Epithelial cell of prostate (primary cell): ENCODE measurements around the gene TSPAN10.
"Not testable (repeated sequence)": the region's sequence is repeated elsewhere in the genome, so short reads cannot be mapped to it uniquely, and the experiment has no call there.

Experiments
- DNase-seq: peaks from one replicate; pipeline ENCODE4 v3.0.0-alpha.2; 2011; ENCODE audit warnings: low read depth, low spot score
- H3K27ac ChIP-seq: fragments of 450-650 bp; 2 replicates; pipeline ENCODE4 v1.5.1; 2017; ENCODE audit warnings: mild to moderate bottlenecking

The TSPAN10 gene

GRCh38 chr17:81656835-81657234 is 19.8 kb downstream of the TSPAN10 start:
- no peak overlapping the region for H3K27ac ChIP-seq
- no peak for DNase-seq

DNA sequence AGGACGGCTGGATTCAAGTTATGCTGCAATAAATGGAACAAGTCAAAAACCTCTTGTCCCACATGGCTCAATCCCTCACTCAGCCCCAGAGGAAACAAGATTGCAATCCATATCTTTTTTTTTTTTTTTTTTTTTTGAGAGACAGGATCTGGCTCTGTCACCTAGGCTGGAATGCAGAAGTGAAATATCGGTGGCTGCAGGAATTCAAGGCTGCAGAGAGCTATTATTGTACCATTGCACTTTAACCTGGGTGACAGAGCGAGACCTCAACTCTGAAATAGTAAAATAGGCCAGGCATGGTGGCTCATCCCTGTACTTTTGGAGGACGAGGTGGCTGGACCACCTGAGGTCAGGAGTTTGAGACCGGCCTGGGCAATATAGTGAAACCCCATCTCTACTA is 22.0 kb downstream of the TSPAN10 start:
- H3K27ac ChIP-seq = peak overlapping the region; percentile 52
- no peak for DNase-seq

- no peak for DNase-seq
- H3K27ac ChIP-seq = peak overlapping the region; percentile 52
Measured at GRCh38 chr17:81660441-81660840, 23.4 kb downstream of the TSPAN10 start.

DNA sequence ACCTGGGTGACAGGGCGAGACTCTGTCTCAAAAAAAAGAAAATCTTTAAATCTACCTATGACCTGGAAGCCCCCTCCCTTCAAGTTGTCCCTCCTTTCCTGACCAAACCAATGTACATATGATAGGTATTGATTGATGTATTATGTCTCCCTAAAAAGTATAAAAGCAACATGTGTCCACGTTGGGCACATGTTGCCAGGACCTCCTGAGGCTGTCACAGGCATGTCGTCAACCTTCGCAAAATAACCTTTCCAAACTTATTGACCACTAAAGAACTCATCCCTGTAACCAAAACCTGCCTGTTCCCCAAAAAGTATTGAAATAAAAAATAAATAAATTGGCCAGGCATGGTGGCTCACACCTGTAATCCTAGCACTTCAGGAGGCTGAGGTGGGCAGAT is 25.0 kb downstream of the TSPAN10 start:
- no peak for DNase-seq
- no peak overlapping the region for H3K27ac ChIP-seq

GRCh38 chr17:81664051-81664470 is 27.1 kb downstream of the TSPAN10 start:
- H3K27ac ChIP-seq = no peak overlapping the region

GRCh38 chr17:81665205-81666091 is 28.5 kb downstream of the TSPAN10 start:
- no peak for DNase-seq
- peak overlapping the region; percentile 83 for H3K27ac ChIP-seq

More at GRCh38 chr17:81664051-81664470, 27.1 kb downstream of the TSPAN10 start:
- no peak for DNase-seq

GRCh38 chr17:81666092-81666341 is 29.0 kb downstream of the TSPAN10 start:
- no peak for DNase-seq
- peak overlapping the region; percentile 83 for H3K27ac ChIP-seq

DNA sequence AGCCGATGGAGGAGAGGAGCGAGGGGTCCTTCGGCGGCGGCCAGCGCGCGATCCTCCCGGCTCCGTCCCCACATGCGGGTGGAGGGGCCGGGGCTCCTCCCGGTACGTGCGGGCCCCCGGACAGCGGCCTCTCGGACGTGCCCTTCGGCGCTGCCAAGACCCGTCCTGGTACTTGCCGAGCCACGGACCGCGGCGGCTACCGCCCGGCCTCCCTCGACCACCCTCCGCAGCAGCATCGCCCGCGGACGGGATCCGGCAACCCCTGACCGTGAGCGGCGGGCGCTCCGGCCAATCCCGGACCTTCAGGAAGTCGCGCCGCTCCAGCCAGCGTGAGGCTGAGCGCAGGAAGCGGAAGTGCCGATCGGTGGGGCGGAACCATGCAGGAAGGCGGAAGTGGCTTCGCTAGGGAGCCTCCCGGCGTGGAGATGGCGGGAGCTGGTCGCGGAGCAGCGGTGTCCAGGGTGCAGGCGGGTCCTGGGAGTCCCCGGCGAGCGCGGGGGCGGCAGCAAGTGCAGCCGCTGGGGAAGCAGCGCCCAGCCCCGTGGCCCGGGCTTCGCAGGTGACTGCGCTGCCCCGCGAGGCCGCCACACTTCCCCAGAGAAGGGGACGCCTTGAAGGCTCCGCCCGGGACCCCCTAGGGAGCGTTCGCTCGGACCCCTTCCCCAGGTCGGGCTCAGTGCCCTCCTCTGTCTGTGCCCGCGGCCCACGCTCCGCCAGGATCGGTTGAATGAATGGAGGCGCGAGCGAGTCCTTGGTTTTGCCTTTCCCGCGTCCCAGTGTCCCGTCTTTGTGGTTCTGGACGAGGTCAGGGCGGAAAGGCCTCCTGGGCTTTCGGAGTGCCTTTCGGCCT is 29.6 kb downstream of the TSPAN10 start, which contains the start of the genes CCDC137 and OXLD1:
TSS of gene CCDC137 (plus strand) at position 396 of the 850 bp plus-strand sequence. CDS start at position 426, 30 bp downstream.
TSS of gene OXLD1 (minus strand) at position 264 of the 850 bp plus-strand sequence. CDS start at position 236, 28 bp downstream.
- DNase-seq = peak; percentile 85
- peak within 1 kb of the TSS; percentile 83 for H3K27ac ChIP-seq

- peak overlapping the region; percentile 83 for H3K27ac ChIP-seq
- no peak for DNase-seq
Measured at GRCh38 chr17:81667754-81668153, 30.8 kb downstream of the TSPAN10 start.

GRCh38 chr17:81672504-81672903 is 35.5 kb downstream of the TSPAN10 start:
- no peak for DNase-seq
- no peak overlapping the region for H3K27ac ChIP-seq

- H3K27ac ChIP-seq = no peak overlapping the region
- DNase-seq = no peak
Measured at GRCh38 chr17:81672954-81673353, 36.0 kb downstream of the TSPAN10 start.

DNA sequence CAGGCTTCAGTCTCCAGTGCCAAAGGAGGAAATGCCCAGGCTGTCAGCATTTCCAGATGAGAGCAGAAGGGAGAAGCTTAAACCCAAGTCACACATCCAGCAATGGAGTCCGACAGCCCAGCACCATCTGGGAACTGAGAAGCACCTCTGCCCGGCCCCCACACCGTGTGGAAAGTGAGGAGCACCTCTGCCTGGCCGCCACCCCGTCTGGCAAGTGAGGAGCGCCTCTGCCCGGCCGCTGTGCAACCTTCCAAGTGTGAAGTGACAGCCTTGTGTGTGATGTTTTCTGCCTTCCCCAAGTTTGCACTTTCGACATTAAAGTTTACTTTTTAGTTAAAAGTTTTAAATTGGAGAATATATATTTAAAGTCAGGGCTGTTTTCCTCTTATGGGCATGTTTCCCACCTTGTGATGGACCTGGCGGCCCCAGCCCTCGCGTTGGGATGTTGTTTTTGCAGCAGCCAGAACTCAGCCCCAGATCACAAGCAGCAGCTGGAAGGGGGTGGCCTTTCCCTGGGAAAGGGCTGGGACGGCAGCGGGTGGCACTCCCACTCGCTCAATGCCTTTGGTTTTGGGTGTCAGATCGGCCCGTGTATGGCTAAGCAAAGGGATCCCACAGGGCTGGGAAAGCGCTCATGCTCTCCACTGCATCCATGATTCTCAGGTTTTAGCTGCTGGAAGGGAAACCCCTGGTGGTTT is 36.7 kb downstream of the TSPAN10 start:
- H3K27ac ChIP-seq = no peak overlapping the region

DNA sequence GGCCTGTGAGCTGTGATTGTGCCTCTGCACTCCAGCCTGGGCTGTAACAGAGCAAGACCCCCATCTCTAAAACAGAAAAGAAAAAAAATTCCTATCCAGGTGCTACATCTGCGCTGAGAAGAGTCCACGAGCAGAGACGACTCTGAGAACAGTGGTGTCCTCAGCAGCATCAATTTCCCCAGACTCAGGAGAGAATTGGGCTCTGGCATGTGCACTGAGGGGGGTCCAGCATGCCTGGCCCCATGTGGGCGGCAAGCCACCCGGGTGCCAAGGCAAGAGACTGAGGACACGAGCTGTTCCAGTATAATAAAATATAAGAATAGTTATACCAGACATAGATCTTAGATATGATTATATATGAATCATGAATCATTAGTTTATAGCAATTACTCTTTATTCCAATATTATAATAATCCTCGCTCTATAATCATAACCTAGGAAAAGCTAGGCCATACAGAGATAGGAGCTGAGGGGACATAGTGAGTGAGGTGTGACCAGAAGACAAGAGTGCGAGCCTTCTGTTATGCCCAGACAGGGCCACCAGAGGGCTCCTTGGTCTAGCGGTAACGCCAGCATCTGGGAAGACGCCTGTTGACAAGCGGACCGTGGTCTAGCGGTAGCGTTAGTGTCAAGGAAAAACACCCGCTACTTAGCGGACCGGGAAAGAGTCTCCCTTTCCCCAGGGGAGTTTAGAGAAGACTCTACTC is 38.7 kb downstream of the TSPAN10 start:
- DNase-seq, H3K27ac ChIP-seq: not testable (repeated sequence)

More for the DNA sequence above, 36.7 kb downstream of the TSPAN10 start:
- DNase-seq = no peak

DNA sequence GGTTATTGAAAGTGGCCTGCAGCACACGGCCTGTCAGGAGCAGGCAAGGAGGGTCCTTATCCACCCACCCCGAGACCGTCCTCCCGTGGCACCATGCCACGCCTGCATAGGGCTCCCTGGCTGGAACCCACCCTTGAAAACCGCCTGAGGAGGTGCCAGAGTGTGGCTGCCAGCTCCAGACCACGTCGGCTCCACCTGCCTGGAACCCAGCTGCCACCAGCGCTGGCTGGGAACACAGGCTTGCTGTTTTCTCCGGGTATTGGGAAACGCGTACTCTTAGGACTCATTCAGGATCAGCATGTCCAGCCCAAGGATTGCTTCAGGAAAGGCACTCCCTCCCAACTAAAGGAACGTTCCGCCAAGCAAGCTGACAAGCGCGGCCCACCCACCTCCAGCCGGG is 39.9 kb downstream of the TSPAN10 start:
- DNase-seq = no peak
- H3K27ac ChIP-seq = no peak overlapping the region

DNA sequence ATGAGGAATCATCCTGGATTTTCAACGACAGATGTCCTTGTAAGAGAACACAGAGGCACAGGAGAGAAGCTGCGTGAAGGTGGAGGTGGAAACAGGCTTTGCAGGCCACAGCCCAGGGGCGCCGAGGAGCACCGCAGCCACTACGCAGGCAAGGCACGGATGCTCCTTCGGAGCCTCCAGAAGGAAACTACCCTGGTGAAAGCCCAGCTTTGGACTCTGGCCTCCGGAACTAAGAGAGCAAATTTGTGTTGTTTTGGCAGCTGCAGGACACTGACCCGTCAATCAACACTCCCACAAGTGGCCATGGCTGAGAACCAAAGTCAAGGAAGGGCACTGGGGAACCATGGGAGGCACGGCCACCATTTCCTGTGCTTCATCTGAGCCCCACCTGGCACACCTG is 43.2 kb downstream of the TSPAN10 start:
- no peak overlapping the region for H3K27ac ChIP-seq
- DNase-seq = no peak

DNA sequence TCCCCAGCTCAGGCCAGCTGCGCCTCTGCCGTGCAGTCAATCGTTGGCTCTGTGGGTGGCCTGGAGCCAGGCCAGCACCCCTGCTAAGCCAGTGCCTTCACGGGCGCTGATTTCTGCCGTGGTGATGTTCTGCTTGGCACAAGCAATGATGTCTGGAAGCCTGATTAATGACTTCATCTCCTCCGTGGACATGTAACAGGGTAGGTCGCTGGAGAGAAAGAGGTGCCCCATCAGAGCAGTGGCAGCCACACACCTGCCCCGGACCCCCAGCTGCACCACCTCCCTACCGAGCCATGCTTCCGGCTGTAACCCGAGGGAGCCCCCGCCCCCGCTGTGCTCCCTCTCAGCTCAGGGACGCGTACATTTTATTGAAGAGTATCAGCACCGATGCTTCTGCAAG is 44.7 kb downstream of the TSPAN10 start:
- H3K27ac ChIP-seq = no peak overlapping the region
- DNase-seq = no peak

DNA sequence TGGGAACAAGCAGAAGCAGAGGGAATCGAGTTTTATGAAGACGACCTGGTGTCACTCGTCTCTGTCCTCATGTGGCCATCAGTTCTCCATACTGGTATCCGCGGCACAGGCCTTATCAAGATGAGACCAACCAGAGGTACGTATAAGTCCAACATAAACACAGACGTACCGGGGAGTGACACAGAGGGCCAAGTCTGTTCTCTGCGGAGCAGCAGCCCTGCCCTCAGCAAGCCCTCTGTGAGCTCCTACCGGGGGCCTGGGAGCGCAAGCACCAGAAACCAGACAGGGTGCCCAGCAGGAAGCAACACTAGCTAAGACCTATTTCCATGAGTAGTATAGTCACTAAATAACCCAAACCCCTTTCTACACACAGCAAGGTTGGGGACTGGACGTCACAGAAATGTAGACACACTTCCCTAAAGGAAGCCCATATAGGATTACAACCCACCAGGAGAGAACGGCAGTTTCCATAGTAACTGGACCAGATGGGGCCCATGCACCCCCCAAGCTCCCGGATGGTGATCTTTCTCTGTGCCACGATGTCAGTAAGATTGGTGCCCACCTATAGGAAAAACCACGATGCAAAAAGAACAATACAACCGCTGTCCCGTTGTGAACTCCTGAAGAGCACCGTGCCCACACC is 45.7 kb downstream of the TSPAN10 start:
- H3K27ac ChIP-seq = peak overlapping the region; percentile 98

GRCh38 chr17:81683208-81683583 is 46.2 kb downstream of the TSPAN10 start:
- peak overlapping the region; percentile 98 for H3K27ac ChIP-seq
- DNase-seq = no peak

More for the DNA sequence above, 45.7 kb downstream of the TSPAN10 start:
- no peak for DNase-seq
